K562 (cell line): ENCODE data around the gene PYGO2. TPM values are rescaled to one million over a fixed set of nuclear protein-coding genes. Genes with fewer than 3 reads are reported as not detected.
A peak's percentile ranks its signal among the peaks of the same experiment; 100 is the strongest.

Experiments
- CBFA2T3 ChIP-seq: fragments of 450-650 bp; IDR thresholded peaks from 2 replicates; pipeline ENCODE4 v1.6.1; 2017
- DDX20 ChIP-seq: fragments of 450-650 bp; IDR thresholded peaks from 2 replicates; pipeline ENCODE4 v1.6.1; 2016; ENCODE audit warnings: missing genetic modification characterization, low read depth, mild to moderate bottlenecking, missing compliant biosample characterization, moderate library complexity
- ELF4 ChIP-seq: fragments of 450-650 bp; formaldehyde crosslinking; IDR thresholded peaks from 2 replicates; pipeline ENCODE4 v1.4.0; 2022; ENCODE audit warnings: missing genetic modification characterization
- EWSR1 ChIP-seq: fragments of 450-650 bp; IDR thresholded peaks from 2 replicates; pipeline ENCODE4 v1.6.1; 2018; ENCODE audit warnings: borderline replicate concordance, mild to moderate bottlenecking, low read depth, moderate library complexity; ENCODE audit not compliant: partially characterized antibody
- LARP7 ChIP-seq: fragments of 450-650 bp; IDR thresholded peaks from 2 replicates; pipeline ENCODE4 v1.6.1; 2016
- NCOA2 ChIP-seq, 2 experiments: fragments of 450-650 bp; IDR thresholded peaks; 2 replicates each; pipeline ENCODE4 v1.6.1; 2018; ENCODE audit warnings: mild to moderate bottlenecking in 2 of 2, moderate library complexity in 1 of 2; ENCODE audit not compliant: partially characterized antibody in 2 of 2
- PCBP2 ChIP-seq: fragments of 200-400 bp; formaldehyde crosslinking; IDR thresholded peaks from 2 replicates; pipeline ENCODE4 v1.6.1; 2018; ENCODE audit warnings: low read length, low read depth, mild to moderate bottlenecking, moderate library complexity; ENCODE audit not compliant: poor library complexity, severe bottlenecking
- TRIM24 ChIP-seq, 2 experiments: fragments of 450-650 bp; IDR thresholded peaks; 2 replicates each; pipeline ENCODE4 v1.6.1; 2016
- ZKSCAN3 ChIP-seq: fragments of 250-450 bp; sonication (Bioruptor Pico); IDR thresholded peaks from 2 replicates; pipeline ENCODE4 v1.4.0; 2020
- ZNF311 ChIP-seq: fragments of 250-450 bp; sonication (Bioruptor Pico); IDR thresholded peaks from 2 replicates; pipeline ENCODE4 v1.4.0; 2020; ENCODE audit warnings: mild to moderate bottlenecking, moderate library complexity
- ZNF707 ChIP-seq: fragments of 250-450 bp; sonication (Bioruptor Pico); conservative IDR thresholded peaks from 2 replicates; pipeline ENCODE4 v1.8.0; 2022; ENCODE audit warnings: inconsistent platforms, mild to moderate bottlenecking, moderate library complexity
- polyA plus RNA-seq, 8 experiments: library from polyadenylated mRNA; depleted of rRNA in 4 of 8; stranded (reverse) in 5 of 8; unstranded in 3 of 8; fragments of >200 nt; fragmentation: Nextera tagmentation in 2 of 8; fragmentation: Illumina TruSeq in 1 of 8; extraction: Ambion mirVana in 2 of 8; extraction: Trizol in 1 of 8; gene quantifications; 2 replicates each; pipeline versions ENCODE4 v1.2.1 to v1.2.3, GENCODE V29; 2011 to 2014; ENCODE audit warnings: inconsistent platforms in 1 of 8, missing spikeins in 1 of 8
- total RNA-seq, 7 experiments: library from RNA; depleted of rRNA in 6 of 7; stranded (reverse); fragments of >200 nt in 6 of 7; fragmentation: Illumina TruSeq in 2 of 7; extraction: Trizol in 2 of 7; gene quantifications; 2 replicates each; pipeline versions ENCODE4 v1.2.1 to v1.2.3, GENCODE V29; 2011 to 2021; ENCODE audit warnings: low replicate concordance in 1 of 7
- TF ChIP-seq, protein P1 (sequence below): fragments of 450-650 bp; formaldehyde crosslinking; IDR thresholded peaks from 2 replicates; pipeline ENCODE4 v1.4.0; 2020; ENCODE audit warnings: mild to moderate bottlenecking, moderate library complexity
- TF ChIP-seq, protein P2 (sequence below): fragments of 450-650 bp; IDR thresholded peaks from 2 replicates; pipeline ENCODE4 v1.6.1; 2016; ENCODE audit warnings: borderline replicate concordance
- TF ChIP-seq, protein P3 (sequence below): fragments of 450-650 bp; formaldehyde crosslinking; IDR thresholded peaks from 2 replicates; pipeline ENCODE4 v1.4.0; 2022; ENCODE audit warnings: missing genetic modification characterization
- TF ChIP-seq, protein P4 (sequence below): fragments of 450-650 bp; IDR thresholded peaks from 2 replicates; pipeline ENCODE4 v1.6.1; 2016; ENCODE audit warnings: missing biosample characterization, missing genetic modification characterization
- TF ChIP-seq, protein P5 (sequence below): sonication (generic); formaldehyde crosslinking; IDR thresholded peaks from 2 replicates; pipeline ENCODE4 v1.8.0; 2022; ENCODE audit warnings: mild to moderate bottlenecking, missing genetic modification reagents
- TF ChIP-seq, protein P6 (sequence below): fragments of 450-650 bp; IDR thresholded peaks from 2 replicates; pipeline ENCODE4 v1.6.1; 2018; ENCODE audit warnings: mild to moderate bottlenecking, low read depth; ENCODE audit not compliant: partially characterized antibody

The PYGO2 gene
- total and polyA plus RNA-seq, 9 of the 15 experiments (the other 6 are each of a cell fraction or from before 2014, with no cell fraction given), result 8.3 to 36.2 (median 18.2) TPM

DNA sequence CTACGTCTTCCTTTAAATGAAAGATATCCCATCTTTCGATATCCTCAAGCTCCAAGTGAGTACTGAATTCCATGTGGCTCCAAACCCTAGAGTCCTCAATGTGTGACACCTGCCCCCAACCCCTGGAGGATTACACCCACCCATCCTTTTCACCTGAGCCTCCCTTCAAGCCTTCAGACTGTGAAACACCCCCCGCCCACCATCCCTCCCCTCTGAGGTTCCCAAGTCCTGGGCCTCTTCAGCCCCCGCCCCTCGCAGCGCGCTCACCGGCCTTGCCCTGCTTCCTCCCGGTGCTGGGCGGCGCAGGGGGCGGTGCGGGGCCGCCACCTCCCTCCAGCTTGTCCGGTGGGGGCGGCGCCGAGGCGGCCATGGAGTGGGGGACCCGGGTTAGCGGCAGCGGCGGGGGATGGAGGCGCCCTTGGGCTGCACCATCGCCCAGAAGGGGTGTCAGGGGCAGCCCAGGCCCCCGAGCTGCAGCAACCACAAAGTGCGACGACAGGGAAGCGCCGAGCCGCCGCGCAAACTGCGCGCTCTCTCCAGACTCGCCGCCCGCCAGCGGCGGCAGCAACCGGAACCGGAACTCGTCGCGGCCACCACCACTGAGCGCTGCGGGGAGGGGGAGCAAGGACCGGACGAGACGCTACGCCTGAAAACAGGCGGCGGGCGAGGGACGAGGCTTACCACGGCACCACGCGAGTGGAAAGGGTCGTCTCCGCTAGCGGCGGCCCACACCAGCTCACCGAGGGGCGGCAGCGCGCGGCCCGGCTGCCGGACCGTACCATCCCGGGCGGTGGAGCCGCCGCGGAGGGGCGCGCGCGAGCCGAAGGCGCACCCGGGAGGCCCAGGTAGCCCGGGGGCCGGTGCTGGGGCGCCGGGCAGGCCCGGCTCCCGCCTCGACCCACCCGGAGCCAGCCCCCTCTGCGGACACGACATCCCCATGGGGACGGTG lies at the start of gene PYGO2 (continued):
- TF ChIP-seq ZNF311 (CRISPR knock-in tag) (no peak), CBFA2T3 (no peak), ELF4 (no peak), ZKSCAN3 (CRISPR knock-in tag) (no peak), LARP7 (no peak), EWSR1 (no peak), ZNF707 (no peak), NCOA2 (IDR thresholded peaks at IDR 0.05; ENCODE audit: partially characterized antibody in 2 of 2) (no peak), DDX20 (tag) (no peak), PCBP2 (no peak), TRIM24 (IDR thresholded peaks at IDR 0.05) (no peak)
- TF ChIP-seq, protein P1, sequence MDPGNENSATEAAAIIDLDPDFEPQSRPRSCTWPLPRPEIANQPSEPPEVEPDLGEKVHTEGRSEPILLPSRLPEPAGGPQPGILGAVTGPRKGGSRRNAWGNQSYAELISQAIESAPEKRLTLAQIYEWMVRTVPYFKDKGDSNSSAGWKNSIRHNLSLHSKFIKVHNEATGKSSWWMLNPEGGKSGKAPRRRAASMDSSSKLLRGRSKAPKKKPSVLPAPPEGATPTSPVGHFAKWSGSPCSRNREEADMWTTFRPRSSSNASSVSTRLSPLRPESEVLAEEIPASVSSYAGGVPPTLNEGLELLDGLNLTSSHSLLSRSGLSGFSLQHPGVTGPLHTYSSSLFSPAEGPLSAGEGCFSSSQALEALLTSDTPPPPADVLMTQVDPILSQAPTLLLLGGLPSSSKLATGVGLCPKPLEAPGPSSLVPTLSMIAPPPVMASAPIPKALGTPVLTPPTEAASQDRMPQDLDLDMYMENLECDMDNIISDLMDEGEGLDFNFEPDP (CRISPR knock-in tag), result peak; percentile 64; the same call in 1 of the 2 replicates
- TF ChIP-seq, protein P2, sequence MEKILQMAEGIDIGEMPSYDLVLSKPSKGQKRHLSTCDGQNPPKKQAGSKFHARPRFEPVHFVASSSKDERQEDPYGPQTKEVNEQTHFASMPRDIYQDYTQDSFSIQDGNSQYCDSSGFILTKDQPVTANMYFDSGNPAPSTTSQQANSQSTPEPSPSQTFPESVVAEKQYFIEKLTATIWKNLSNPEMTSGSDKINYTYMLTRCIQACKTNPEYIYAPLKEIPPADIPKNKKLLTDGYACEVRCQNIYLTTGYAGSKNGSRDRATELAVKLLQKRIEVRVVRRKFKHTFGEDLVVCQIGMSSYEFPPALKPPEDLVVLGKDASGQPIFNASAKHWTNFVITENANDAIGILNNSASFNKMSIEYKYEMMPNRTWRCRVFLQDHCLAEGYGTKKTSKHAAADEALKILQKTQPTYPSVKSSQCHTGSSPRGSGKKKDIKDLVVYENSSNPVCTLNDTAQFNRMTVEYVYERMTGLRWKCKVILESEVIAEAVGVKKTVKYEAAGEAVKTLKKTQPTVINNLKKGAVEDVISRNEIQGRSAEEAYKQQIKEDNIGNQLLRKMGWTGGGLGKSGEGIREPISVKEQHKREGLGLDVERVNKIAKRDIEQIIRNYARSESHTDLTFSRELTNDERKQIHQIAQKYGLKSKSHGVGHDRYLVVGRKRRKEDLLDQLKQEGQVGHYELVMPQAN, result peak; percentile 72; the same call in 1 of the 2 replicates
- TF ChIP-seq, protein P3, sequence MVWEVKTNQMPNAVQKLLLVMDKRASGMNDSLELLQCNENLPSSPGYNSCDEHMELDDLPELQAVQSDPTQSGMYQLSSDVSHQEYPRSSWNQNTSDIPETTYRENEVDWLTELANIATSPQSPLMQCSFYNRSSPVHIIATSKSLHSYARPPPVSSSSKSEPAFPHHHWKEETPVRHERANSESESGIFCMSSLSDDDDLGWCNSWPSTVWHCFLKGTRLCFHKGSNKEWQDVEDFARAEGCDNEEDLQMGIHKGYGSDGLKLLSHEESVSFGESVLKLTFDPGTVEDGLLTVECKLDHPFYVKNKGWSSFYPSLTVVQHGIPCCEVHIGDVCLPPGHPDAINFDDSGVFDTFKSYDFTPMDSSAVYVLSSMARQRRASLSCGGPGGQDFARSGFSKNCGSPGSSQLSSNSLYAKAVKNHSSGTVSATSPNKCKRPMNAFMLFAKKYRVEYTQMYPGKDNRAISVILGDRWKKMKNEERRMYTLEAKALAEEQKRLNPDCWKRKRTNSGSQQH (CRISPR knock-in tag), result no peak
- TF ChIP-seq, protein P4, sequence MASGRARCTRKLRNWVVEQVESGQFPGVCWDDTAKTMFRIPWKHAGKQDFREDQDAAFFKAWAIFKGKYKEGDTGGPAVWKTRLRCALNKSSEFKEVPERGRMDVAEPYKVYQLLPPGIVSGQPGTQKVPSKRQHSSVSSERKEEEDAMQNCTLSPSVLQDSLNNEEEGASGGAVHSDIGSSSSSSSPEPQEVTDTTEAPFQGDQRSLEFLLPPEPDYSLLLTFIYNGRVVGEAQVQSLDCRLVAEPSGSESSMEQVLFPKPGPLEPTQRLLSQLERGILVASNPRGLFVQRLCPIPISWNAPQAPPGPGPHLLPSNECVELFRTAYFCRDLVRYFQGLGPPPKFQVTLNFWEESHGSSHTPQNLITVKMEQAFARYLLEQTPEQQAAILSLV (tag), result no peak
- TF ChIP-seq, protein P5, sequence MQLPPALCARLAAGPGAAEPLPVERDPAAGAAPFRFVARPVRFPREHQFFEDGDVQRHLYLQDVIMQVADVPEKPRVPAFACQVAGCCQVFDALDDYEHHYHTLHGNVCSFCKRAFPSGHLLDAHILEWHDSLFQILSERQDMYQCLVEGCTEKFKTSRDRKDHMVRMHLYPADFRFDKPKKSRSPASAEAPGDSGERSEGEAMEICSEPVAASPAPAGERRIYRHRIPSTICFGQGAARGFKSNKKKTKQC (CRISPR knock-in tag), result no peak
- TF ChIP-seq, protein P6, sequence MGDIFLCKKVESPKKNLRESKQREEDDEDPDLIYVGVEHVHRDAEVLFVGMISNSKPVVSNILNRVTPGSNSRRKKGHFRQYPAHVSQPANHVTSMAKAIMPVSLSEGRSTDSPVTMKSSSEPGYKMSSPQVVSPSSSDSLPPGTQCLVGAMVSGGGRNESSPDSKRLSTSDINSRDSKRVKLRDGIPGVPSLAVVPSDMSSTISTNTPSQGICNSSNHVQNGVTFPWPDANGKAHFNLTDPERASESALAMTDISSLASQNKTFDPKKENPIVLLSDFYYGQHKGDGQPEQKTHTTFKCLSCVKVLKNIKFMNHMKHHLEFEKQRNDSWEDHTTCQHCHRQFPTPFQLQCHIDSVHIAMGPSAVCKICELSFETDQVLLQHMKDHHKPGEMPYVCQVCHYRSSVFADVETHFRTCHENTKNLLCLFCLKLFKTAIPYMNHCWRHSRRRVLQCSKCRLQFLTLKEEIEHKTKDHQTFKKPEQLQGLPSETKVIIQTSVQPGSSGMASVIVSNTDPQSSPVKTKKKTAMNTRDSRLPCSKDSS, result no peak
